ENCODE results near the gene CTSW.
"Not testable (repeated sequence)": the region's sequence is repeated elsewhere in the genome, so short reads cannot be mapped to it uniquely, and the experiment has no call there.

The CTSW gene, protein sequence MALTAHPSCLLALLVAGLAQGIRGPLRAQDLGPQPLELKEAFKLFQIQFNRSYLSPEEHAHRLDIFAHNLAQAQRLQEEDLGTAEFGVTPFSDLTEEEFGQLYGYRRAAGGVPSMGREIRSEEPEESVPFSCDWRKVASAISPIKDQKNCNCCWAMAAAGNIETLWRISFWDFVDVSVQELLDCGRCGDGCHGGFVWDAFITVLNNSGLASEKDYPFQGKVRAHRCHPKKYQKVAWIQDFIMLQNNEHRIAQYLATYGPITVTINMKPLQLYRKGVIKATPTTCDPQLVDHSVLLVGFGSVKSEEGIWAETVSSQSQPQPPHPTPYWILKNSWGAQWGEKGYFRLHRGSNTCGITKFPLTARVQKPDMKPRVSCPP

GRCh38 chr11:65879617-65880016, at the start of gene CTSW:
CTSW (plus strand) TSS chr11:65879837; CDS start chr11:65879855, 18 bp downstream.
- no peak for FAIRE-seq

- FAIRE-seq: not testable (repeated sequence)
Observed at GRCh38 chr11:65832231-65832630, 47.4 kb upstream of the CTSW start.

DNA sequence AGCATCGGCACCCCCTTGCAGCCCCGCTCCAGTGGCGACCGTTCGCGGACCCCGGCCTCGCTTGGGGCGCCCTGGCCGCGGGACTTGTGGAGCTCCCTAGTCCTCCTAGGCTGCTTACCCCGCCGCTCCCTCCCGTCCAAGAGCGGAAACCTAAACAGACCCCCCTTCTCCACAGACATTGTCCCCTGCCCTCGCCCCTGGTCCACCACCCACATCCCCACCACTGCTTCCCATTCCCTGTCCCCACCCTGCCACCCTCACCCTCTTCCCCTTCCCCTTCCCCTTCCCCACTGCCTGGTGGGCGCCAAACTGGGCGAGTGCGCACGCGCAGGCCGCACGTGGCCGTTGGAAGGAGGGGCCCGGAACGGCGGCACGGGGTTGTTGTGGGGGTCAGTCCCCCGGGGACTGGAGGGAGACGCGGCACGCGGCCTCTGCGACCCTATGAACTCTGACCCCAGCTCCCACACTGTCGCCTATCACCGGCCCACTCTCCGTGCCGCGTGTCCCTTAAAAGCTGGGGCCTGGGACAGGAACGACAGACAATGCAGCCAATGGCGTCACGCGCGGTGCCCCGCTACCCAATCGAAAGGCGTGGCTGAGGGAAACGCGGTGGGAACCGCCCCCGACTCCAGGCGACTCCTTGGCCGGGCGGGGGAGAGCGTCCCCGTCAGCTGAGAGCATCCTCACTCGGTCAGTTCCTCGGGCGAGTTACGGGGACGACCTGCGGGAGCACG, 46.2 kb upstream of the CTSW start, which contains the start of gene SNX32:
Gene SNX32, plus strand, starts transcription at position 667 of the 734 bp plus-strand sequence. CDS start 103 bp downstream, outside the sequence.
- no peak for FAIRE-seq

DNA sequence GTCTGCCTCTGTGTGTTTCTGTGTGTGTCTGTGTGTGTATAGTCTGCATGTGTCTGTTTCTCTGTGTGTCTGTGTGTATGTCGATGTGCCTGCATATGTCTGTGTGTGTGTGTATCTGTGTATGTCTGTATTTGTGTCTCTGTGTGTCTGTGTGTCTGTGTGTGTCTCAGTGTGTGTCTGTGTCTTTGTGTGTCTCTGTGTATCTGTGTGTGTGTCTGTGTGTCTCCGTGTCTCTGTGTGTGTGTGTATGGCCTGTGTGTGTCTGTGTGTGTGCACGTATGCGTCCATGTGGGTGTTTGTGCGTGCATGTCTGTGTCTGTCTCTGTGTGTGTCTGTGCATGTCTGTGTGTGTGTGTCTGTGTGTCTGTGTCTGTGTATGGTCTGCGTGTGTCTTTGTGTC, 45.4 kb upstream of the CTSW start:
- no peak for FAIRE-seq

- no peak for FAIRE-seq
Observed at GRCh38 chr11:65842144-65842543, 37.5 kb upstream of the CTSW start.

DNA sequence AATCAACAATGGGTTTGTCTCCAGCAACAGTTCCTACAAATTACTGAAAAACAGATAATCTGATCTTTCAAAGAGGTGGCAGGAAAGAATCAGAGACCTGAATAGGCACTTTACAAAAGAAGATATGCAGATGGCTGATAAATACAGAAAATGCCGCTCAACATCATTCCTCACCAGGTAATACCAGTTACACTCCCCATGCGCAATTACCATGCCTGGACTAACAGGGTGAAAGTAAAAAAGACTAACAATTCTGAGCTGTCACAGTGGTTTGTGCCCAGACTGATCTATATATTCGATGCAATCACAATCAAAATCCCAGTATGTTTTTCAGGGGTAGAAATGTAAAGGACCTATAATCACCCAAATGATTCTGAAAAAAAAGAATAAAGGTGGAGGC, 35.8 kb upstream of the CTSW start:
- no peak for FAIRE-seq

DNA sequence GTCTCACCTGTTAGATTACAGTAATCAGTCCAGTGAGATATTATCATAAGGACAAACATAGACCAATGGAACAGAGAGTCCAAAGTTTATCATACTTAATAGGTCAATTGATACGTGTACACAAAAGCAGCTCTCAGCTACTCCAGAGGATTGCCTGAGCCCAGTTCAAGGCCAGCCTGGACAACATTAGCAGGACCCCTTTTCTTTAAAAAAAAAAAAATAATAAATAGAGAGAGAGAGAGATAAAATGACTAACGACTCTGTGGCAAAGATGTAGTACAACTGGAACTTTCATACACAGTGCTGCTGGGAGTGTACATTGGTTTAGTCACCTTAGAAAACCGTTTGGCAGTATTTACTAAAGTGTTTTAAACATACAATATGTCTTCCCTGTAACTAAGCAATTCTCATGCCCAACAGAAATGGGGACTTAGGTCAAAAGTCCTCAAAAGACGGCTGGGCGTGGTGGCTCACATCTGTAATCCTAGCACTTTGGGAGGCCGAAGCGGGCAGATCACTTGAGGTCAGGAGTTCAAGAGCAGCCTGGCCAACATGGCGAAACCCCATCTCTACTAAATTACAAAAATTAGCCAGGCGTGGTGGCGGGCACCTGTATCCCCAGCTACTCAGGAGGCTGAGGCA, 35.3 kb upstream of the CTSW start:
- no peak for FAIRE-seq

DNA sequence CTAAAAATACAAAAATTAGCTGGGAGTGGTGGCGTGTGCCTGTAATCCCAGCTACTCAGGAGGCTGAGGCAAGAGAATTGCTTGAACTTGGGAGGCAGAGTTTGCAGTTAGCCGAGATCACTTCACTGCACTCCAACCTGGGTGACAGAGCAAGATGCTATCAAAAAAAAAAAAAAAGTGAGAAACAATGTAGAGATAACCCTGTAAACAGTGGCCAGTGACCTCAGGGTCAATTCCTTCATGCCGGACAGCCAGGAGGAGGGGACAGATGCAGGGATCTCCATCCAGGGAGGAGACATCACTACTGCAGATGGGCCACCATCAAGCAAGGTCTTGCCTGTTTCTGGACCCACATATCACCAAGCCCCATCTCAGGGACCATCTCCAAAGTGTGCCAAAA, 31.9 kb upstream of the CTSW start:
- FAIRE-seq: no peak

DNA sequence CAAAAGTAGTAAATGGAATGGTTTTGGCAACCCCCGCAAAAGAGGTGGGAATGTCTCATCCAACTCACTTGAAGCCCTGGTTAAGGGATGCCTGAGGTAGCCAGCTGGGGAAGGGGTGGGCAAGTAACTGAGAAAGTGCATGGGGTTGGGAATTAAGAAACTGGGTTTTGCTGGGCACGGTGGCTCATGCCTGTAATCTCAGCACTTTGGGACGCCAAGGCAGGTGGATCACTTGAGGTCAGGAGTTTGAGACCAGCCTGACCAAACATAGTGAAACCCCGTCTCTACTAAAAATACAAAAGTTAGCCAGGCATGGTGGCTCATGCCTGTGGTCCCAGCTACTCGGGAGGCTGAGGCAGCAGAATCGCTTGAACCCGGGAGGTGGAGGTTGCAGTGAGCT, 30.9 kb upstream of the CTSW start:
- FAIRE-seq: not testable (repeated sequence)

- no peak for FAIRE-seq
Observed at GRCh38 chr11:65849366-65849765, 30.3 kb upstream of the CTSW start.

DNA sequence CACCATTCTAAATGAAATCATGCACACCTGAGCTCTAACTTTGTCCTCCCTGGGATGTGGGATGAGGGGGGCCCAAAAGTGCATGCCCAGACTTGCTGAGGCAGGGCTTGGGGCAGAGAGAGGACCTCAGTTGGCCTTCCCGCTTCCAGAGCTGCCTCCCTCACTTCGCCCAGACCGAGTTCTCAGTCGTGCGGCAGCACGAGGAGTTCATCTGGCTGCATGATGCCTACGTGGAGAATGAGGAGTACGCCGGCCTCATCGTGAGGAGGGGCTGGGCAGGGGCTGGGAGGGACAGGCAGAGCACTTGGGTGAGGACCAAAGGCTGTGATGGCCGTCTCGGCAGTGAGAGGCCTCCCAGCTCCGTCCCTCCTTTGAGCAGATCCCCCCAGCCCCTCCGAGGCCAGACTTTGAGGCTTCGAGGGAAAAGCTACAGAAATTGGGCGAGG, 29.8 kb upstream of the CTSW start:
- no peak for FAIRE-seq

GRCh38 chr11:65850217-65851082, 29.2 kb upstream of the CTSW start:
- FAIRE-seq: no peak

- FAIRE-seq: no peak
Observed at GRCh38 chr11:65851083-65851579, 28.5 kb upstream of the CTSW start.

GRCh38 chr11:65851811-65852507, 27.7 kb upstream of the CTSW start:
- FAIRE-seq: no peak

GRCh38 chr11:65852508-65853245, 27.0 kb upstream of the CTSW start:
- FAIRE-seq: no peak

DNA sequence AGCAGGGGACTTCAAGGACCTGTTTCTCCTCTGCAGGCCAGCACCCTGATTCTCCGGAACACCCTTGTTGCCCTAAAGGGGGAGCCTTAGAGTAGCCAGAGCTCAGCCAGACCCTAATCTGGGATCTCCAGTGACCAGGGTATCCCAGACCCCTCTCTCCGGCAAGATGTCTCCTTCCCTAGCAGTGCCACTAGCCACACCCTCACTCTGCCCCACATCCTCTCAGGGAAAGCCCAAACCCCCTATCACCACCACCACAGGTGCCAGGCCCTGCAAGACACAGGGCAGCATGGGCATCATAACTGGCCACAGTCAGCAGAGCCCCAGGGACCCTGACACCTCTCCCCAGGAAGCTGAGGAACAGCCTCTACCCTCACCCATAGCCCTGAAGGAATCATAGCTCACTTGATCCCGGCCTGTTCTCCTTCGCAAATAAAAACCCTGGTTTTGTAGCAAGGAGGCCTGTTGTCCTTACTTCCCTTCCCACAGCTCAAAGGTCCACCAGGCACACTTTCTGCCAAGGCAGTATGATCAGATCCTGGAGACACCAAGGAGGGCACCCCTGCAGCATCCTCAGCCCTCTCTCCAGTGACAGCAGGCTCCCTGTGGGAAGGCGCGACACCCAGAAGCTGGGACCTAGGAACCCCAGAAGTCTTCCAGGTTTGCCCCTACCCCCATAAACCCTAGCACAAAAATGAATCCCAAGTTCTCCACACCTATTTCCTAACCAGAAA, 26.2 kb upstream of the CTSW start:
- FAIRE-seq: no peak

GRCh38 chr11:65854161-65854592, 25.5 kb upstream of the CTSW start:
- FAIRE-seq: no peak

DNA sequence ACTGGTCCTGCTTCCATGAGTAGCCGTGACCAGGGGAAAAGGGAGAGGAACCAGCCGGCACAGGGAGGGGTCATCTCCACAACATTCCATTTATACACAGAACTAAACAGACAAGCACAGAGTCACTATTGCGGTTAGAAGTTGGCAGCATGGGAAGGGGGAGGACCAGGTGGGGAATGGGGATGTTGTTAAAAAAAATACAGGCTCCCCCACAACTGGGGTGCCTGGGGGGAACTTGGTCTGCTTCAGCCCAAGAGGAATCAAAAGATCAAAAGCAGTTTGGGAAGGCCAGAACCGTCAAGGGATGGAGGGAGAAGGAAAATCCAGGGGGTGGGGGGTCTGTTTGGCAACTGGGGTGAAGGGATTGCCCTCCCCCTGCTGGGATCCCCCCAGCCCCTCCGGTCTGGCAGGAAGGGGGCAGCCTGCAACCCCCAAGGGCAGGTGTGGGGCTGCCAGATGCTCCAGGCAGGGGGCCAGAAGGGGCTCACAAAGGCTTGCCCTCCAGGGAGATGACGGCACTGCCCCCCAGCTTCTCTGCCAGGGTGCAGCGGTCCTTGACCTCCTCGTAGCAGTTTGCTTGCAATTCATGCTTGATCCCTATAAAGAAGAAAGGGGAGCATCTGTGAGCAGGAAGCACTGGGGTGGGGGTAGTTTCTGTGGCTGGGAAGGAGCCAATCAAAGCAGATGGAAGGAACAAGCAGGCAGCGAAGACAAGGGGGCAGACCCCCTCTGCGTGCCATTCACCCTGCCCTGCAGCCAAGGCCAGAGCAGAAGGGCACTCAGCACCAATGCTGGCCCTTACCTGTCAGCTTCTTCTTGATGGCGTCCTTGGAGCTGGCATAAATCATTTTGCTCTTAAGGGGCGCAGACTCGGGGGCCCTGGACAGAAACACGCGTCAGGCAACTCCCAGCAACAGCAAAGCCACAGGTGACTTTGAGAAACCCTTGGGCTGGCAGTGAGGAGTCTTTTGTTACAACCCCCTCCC, 24.5 kb upstream of the CTSW start:
- FAIRE-seq: no peak

DNA sequence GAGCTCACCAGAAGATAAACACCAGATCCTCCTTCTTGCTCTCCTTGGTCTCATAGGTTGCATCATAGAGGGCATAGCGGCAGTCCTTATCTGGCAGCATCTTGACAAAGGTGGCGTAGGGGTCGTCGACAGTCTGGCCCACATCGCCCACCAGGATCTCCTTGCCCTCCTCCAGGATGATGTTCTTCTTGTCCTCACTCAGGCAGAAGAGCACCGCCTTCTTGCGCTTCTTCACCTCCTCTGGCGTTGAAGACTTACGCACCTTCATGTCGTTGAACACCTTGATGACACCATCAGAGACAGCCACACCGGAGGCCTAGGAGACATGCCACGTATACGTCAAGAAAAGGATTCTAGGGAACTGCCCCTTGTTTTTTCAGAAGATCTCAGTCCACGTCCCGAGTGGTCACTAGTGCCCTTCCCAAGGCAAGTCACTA, 23.7 kb upstream of the CTSW start:
- no peak for FAIRE-seq

Measured in islet of Langerhans (tissue), 1 donor.